Subcutaneous adipose tissue (tissue), 4 donors: Measurements from ENCODE around the gene SCG2. TPM values are rescaled to one million over a fixed set of nuclear protein-coding genes. Genes with fewer than 3 reads are reported as not detected.

Experiments
- total RNA-seq, 4 donors: library from RNA; depleted of rRNA; stranded (reverse); fragments of >200 nt; gene quantifications; one replicate each; pipeline ENCODE4 v1.1.0, GENCODE V29; 2016
- TF ChIP-seq, protein P1 (sequence below): fragments of 450-650 bp; IDR thresholded peaks from one replicate; pipeline ENCODE4 v1.5.1; 2016; ENCODE audit warnings: low read depth, mild to moderate bottlenecking, control low read depth, antibody characterized with exemption, moderate library complexity

The SCG2 gene, protein sequence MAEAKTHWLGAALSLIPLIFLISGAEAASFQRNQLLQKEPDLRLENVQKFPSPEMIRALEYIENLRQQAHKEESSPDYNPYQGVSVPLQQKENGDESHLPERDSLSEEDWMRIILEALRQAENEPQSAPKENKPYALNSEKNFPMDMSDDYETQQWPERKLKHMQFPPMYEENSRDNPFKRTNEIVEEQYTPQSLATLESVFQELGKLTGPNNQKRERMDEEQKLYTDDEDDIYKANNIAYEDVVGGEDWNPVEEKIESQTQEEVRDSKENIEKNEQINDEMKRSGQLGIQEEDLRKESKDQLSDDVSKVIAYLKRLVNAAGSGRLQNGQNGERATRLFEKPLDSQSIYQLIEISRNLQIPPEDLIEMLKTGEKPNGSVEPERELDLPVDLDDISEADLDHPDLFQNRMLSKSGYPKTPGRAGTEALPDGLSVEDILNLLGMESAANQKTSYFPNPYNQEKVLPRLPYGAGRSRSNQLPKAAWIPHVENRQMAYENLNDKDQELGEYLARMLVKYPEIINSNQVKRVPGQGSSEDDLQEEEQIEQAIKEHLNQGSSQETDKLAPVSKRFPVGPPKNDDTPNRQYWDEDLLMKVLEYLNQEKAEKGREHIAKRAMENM
- total RNA-seq, result 1 to 10 TPM in 1 of 4 donors, under 1 TPM in 1, not detected in 2; 0.17 to 3.1 TPM

DNA sequence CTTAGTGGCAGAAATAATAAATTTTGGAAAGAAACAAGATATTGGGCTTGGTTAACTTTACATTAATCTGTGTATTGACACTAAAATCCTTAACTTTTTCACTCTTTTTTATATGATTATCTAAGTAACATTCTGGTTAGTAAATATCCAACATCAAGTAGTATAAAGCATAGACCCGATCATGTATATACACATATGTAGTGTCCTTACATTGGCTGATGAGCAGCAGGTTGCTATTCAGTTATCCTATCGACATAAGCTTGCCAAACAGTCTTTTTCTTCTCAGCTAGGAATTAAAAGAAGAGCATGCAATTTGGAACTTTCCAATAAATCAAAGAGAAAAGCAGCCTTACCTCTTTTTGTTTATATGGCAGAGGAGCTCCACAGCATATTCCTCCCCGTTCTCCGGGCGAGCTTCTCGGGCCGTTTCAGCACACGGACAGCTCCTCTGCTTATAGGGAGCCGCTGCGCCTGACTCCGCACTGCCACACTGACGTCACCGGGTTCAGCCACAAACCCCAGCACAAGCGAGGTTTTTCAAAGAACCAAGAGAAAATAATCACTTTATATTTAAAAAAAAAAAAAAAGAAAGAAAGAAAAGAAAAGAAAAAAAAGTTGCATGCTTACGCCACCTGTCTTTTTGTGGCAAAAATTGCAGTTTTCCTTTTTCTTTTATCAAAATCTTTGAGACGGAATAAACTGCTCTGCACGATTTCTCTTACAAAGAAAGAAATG is at the start of gene SCG2:
Gene SCG2 (minus strand): TSS at position 430 of the 735 bp plus-strand sequence. CDS start 3,079 bp downstream, outside the sequence.
- TF ChIP-seq, protein P1, sequence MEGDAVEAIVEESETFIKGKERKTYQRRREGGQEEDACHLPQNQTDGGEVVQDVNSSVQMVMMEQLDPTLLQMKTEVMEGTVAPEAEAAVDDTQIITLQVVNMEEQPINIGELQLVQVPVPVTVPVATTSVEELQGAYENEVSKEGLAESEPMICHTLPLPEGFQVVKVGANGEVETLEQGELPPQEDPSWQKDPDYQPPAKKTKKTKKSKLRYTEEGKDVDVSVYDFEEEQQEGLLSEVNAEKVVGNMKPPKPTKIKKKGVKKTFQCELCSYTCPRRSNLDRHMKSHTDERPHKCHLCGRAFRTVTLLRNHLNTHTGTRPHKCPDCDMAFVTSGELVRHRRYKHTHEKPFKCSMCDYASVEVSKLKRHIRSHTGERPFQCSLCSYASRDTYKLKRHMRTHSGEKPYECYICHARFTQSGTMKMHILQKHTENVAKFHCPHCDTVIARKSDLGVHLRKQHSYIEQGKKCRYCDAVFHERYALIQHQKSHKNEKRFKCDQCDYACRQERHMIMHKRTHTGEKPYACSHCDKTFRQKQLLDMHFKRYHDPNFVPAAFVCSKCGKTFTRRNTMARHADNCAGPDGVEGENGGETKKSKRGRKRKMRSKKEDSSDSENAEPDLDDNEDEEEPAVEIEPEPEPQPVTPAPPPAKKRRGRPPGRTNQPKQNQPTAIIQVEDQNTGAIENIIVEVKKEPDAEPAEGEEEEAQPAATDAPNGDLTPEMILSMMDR, result no peak

DNA sequence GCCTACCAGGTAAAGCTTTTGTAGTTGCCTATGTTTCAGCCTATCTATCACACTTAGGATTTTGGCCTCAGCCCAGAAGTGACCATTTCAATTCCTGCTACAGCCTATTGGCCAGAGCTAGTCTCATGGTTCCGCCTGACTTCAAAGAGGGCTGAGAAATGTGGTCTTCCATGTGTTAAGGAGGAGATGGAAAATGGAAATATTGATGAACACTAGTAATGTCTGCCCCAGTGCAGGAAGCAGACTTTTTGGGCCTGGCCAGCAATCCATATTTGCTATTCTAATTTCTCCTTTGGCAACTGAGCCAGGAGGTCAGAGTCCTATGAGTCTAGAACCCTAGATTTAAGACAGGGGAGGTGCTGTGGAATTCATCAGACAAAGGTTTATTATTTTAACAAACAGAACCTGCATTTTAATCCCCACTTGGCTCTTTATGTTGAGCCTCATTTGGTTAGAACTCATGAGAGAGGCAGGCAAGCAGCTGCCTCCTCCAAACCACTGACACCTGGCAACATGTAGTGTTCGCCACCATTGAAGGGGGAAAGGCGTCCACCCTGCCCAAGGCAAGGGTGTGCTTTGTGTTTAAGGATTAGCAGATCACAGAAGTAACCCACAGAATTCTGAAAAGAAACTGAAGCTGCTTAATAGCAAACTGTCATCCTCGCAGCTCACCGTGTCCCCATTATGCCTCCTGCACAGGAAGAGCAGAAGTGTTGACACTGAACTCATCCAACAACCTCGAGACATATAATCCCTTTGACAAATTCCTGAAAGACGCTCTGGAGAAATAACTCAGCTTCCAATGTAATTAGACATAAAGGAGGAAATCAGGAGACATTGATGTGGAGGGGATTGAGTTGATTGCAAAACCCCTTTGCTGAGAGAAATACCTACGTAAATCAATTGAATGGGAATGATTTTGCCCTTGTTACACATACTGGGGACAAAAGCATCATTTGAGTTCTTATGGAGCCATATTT is 47.7 kb upstream of the SCG2 start:
- TF ChIP-seq, protein P1, result no peak

DNA sequence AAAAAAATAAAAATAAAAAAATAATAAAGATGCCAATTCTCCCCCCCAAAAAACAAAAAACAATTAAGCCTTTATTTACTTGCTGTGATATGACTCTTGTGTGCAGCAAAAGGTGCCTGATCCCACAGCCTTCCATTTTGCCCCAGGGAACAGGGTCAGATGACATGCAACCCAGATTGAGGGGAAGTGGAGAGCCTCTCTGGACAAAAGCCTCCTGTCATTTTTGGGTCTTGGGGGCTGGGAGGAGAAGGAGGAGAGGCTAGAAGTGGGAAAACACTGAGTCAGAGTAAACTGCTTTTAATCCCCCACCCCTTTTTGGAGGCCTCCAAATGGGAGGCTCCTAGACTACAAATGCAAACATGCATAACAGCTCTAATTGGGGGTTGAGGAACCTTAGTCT is 46.6 kb upstream of the SCG2 start:
- TF ChIP-seq, protein P1, result no peak

DNA sequence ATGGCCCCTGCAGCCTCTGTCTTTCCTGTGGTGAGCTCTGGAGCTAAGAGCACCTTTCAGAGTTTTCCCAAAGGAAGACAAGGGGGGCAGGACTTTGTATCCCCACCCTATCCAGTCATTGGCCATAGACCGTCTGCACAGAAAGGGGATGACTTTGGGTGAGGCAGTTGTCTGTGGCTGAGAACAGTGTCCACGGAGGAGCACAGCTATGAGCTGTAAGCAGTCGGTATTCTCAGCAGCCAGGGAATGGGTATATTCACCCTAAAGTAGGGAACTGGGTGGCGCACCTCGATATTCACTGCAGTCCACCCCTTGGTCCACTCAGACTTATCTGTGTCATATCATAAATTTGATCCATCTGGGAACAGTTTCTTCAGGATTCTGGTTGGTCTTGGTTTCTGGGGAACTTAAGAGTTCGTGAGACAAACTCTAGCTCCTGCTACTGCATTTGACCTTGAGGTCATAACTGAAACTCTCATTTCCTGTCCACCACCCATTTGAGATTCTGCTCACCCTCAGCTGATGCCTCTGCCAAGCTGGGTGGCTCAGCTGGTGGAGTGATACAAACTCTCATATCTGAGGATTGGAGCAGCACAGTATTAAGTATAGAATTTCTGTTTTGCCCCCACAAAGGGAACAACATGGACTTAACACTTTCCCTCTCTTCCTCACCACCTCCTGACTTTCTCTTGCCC is 45.2 kb upstream of the SCG2 start:
- TF ChIP-seq, protein P1, result no peak

DNA sequence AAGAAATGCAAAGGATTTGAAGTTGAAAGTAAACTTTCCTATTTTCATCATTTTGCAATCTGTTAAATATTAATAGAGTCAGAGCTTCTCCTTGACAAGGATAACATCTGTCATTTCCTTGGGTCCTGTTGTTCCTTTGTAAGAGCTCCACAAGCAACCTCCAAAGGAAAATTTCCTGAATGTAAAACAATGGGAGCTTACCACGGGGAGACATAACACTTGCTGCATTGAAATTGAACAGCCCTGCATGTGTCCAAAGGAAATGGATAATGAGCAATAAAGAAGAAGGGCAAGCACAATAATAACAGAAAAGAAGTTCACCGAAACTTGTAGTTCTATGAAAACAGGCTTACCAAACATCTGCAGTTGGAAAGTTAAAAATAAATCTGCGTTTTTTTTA is 42.0 kb upstream of the SCG2 start:
- TF ChIP-seq, protein P1, result no peak

DNA sequence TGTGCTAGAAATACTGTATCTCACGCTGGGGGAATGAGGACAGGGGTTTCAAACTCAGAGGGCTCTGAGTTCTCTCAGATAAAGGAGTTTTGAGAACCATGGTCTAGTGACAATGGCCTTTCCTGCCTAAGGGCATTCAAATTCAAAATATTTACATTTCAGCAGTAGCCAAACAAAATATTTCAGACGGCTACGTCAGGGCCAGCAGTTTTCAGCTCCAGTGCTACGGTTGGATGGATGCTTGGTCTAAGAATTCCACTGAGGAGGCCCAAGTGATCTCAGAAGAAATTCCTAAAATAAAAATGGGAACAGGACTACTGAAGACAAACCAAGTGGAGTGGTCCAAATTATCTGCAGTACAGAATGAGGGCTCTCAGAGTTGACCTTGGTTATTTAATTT is 41.1 kb upstream of the SCG2 start:
- TF ChIP-seq, protein P1, result no peak
